Measurements from ENCODE around the gene ZMIZ2. TPM values are rescaled to one million over a fixed set of nuclear protein-coding genes. Genes with fewer than 3 reads are reported as not detected.

The ZMIZ2 gene
- polyA plus RNA-seq, 5 donors: 47.0 to 73.6 (median 68.6) TPM

DNA sequence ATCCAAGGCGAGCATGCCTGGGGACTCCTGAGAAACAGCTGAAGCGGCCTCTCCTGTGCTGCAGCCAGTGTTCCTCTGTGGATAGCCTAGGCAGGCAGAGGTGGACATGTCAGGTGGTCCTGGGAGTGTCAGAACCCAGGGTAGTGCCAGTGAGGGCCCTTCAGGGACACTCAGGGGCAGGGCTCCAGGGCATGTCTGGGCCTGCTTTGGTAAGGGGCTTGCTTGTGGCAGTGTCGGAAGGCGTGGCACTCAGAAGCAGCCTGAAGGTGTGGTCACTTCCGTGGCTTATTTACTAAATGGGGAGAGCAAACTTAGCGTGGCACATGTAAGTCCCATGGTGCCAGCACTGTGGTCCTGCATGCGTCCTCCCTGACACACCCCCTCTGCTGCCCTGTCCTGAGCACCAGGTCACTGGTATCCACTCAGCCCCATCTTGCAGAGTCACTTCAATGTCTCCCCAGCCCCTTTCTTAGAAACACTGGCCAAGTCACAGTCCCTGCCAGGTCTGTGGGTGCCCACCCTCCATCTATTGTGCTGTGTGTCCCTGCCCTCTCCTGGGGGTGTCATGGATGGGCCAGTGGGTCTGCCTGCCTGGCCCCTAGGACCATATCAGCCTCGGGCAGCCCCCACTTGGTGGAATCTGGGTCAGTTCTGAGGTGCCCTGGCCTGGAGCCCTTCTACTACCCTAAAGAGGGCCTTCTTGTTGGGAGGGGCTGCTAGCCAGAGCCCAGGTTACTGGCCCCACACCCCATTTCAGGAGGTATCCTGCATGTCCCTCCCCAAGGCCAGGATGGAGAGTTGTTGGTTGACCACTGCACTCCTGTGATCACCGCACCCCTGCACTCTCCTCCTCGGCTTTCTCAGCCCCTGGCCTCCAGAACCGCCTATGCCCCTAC lies 6.4 kb downstream of the ZMIZ2 start:
- no peak for DNase-seq

DNA sequence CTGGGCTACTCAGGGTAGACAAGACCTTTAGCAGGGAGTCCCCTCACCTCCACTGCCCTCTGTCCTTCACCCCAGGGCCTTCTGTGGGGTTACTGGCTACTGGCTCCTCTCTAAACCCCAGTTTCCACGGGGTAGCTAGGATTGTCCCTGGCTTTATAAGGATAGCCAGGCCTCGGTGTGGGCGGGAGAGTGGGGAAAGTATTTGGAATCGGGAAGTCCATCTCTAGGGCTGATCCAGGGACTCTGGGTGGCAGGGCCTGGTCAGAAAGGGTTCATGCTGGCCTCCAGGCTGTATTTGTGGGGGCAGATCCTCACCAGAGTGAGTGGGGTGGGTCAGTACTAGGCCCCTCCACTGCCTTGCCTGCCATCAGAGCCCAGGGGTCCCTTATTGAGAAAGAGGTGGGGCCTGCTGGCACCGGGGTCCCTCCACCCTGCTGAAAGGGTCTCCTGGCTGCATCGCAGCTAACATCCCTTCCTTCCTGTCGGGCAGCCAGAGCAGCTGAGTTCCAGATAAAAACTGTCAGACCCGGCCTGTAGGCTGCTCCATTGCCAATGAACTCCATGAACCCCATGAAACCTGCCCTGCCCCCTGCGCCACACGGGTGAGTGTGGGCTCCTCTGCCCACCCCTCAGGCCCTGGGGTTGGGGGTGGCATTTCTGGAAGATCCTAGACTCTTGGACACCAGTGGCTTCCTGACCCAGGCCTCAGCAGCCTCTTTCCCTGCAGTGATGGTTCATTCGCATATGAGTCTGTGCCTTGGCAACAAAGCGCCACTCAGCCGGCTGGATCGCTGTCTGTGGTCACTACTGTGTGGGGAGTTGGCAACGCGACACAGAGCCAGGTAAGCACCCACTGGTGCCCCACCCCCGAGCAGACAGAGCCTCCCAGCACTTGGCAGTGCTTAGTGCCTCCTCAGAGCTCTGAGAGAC lies 7.3 kb downstream of the ZMIZ2 start:
- no peak for DNase-seq

DNA sequence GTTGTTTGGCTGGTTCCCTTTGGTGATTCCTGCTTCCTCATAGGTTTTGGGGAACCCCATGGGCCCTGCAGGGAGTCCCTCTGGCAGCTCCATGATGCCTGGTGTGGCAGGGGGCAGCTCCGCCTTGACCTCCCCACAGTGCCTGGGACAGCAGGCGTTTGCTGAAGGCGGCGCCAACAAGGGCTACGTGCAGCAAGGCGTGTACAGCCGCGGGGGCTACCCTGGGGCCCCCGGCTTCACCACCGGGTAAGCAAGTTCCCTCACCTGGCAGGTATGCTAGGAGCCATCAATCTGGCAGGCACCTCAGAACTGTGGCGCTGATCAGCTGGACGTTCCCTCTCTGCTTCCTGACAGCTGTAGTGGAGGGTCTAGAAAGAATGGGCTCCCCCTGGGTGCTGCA lies 8.3 kb downstream of the ZMIZ2 start:
- DNase-seq: no peak

DNA sequence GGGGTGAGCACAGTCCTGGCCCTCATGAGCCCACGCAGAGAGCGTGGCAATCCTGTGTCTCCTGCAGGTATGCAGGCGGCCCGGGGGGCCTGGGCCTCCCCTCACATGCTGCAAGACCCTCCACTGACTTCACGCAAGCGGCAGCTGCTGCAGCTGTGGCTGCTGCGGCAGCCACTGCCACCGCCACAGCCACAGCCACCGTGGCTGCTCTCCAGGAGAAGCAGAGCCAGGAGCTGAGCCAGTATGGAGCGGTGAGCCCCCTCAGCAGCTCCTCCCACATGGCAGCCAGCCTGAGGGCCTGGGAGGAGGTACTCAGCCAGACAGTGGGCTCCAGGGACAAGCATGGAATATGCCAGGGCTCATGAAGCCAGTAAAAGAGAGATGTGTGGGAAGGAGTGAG lies 8.7 kb downstream of the ZMIZ2 start:
- DNase-seq: peak; percentile 78 to 82

DNA sequence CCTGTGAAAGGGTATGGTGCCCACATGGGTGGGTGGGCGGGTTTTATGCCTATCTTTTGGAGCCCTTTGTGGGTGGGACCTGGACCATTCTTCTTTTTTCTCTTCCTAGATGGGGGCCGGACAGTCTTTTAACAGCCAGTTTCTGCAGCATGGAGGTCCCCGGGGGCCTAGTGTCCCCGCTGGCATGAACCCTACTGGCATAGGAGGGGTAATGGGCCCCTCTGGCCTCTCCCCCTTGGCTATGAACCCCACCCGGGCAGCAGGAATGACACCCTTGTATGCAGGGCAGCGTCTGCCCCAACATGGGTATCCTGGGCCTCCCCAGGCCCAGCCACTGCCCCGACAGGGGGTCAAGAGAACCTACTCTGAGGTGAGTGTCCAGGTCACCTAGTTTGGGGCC lies 9.1 kb downstream of the ZMIZ2 start:
- DNase-seq: no peak

DNA sequence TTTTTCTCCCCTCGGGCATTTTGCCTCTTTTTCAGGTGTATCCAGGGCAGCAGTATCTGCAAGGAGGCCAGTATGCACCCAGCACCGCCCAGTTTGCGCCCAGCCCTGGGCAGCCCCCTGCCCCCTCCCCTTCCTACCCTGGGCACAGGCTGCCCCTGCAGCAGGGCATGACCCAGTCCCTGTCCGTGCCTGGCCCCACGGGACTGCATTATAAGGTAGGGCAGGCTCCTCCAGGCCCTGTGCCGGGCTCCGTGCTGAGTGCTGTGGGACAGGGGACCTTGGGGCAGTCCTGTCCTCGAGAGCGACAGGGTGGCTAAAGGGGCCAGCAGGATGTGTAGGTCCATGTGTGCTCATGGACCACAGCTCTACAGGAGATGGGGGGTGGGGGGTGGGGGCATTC lies 10.6 kb downstream of the ZMIZ2 start:
- DNase-seq: no peak

DNA sequence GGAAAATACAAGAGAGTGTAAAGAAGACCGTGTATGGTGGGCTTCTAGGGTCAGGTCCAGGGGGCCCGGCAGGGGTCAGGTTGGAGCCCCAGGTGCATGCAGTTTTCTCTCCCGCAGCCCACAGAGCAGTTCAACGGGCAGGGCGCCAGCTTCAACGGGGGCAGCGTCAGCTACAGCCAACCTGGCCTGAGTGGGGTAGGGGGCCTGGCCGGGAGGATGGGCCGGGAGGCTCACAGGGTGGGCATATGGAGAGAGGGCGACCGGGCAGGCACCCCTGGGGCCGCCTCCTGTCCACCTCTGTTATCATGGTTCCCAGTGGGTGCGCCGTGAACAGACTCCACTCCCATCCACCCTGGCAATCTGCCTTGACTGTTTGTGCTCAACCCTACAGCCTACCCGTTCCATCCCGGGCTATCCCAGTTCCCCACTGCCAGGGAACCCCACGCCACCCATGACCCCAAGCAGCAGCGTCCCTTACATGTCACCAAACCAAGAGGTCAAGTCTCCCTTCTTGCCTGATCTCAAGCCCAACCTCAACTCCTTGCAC lies 11.5 kb downstream of the ZMIZ2 start:
- no peak for DNase-seq

DNA sequence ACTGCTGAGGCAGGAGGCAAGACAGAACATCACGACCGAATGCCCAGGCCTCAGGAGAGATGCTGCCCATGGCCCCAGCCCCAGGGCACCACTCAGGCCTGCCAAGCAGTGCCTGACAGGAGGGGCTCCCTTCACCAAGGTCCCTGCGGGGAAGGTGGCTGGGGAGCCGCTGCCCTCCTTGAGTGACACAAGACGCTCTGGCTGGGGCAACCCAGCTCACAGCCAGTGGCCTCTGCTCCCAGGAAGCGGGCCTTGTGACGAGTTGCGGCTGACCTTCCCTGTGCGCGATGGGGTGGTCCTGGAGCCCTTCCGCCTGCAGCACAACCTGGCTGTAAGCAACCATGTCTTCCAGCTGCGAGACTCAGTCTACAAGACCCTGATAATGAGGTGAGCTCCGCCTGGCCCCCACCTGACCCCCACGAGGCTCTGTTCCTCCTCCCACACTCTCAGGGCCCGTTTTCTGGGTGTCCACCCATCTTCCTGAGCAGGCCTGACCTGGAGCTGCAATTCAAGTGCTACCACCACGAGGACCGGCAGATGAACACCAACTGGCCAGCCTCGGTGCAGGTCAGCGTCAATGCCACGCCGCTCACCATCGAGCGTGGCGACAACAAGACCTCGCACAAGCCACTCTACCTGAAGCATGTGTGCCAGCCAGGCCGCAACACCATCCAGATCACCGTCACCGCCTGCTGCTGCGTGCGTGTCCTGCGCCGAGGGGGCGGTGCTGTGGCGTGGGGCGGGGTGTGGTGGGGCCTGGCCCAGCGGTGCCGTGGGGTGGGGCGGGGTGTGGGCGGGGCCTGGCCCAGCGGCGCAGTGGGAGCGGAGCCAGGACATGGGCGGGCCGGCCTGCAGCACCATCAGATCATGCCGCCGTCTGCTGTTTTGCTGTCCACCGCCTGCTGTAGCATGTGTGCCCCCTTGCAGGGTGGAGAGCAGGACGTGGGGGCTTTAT lies 12.8 kb downstream of the ZMIZ2 start:
- no peak for DNase-seq

DNA sequence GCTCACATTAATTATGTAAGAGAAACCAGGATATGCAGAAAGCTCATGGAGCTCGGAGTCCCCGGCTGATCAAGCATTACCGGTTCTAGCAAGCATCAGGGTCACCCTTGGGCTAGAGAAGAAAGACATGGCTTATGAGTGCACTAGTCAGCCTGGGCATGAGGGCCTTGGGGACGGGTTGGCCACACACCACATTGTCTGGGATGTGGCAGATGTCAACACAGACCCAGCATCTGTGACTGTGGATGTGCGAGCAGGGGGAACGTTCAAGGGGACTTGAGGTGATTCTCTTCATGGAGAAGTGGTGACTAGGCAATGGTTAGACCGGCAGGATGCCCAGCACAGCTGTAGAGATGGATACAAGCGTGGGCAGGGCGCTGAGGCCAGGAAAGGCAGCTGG lies 13.7 kb downstream of the ZMIZ2 start:
- no peak for DNase-seq

DNA sequence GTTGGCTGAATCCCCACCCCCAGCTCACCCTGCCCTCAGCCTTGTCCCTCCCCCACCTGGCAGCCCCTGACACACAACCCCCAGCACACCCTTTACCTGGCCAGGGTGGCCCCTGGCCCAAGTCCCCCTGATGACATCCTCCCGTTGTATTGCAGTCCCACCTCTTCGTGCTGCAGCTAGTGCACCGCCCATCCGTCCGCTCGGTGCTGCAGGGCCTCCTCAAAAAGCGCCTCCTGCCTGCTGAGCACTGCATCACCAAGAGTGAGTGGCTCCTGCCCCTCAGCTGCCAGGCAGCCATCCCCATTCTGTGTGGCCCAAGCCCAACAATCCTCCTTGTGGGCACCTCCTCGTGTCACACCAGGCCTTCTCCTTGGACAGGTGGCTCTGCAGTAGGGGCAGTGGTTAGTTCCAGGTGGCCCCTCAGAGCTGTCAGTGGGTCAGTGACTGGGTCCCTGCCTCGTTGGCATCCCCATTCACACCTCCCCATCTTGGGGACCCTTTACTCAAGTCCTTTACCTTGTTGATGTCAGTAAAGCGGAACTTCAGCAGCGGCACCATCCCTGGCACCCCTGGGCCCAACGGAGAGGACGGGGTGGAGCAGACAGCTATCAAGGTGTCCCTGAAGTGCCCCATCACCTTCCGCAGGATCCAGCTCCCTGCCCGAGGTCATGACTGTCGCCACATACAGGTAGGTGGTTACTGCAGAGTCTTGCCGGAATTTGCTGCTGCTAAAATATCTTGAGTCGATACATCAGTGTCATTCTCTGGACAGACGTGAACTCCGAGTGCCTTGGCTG lies 14.3 kb downstream of the ZMIZ2 start:
- no peak for DNase-seq

DNA sequence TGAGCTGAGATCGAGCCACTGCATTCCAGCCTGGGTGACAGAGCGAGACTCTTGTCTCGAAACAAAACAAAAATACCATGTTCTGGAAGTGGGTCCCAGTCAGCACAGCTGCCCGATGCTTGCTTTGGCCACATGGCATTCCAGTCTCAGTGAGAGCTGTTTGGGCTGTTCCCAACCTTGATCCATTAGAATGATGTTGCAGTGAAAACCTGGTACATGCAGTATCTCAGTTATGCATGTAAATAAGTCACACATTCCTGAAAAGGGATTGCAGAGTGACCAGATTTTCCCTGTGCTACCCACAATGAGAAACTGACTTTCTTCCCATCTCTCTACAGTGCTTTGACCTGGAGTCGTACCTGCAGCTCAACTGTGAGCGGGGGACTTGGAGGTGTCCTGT lies 15.4 kb downstream of the ZMIZ2 start:
- DNase-seq: no peak

DNA sequence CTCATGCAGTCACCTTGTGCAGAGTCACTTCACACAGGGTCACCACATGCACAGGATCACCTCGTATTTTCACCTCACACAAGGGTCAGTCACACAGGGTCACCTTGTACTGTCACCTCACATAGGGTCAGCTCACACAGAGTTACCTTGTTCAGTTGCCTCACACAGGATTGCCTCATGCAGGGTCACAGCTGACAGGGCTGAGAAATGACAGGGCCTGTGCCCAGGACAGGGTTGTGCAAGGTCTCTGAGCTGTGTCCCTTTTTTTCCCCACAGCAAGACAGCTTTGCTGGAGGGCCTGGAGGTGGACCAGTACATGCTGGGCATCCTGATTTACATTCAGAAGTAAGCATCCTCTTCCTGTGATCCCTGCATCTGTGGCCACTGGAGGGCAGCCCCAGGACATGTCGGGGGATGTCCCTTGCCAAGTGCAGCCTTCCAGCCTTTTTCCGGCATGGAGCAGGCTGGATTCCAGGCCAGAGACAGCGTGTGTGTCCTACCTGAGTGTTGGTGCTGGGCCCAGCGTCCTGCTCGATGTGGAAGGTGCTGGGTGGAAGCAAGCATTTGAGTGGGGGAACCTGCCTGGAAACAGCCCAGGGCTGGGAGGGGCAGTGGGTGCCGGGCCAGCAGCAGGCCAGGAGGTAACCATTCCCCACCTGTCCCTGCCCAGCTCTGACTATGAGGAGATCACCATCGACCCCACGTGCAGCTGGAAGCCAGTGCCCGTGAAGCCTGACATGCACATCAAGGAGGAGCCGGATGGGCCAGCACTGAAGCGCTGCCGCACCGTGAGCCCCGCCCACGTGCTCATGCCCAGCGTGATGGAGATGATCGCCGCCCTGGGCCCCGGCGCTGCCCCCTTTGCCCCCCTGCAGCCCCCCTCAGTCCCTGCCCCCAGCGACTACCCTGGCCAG lies 16.3 kb downstream of the ZMIZ2 start:
- DNase-seq: no peak

DNA sequence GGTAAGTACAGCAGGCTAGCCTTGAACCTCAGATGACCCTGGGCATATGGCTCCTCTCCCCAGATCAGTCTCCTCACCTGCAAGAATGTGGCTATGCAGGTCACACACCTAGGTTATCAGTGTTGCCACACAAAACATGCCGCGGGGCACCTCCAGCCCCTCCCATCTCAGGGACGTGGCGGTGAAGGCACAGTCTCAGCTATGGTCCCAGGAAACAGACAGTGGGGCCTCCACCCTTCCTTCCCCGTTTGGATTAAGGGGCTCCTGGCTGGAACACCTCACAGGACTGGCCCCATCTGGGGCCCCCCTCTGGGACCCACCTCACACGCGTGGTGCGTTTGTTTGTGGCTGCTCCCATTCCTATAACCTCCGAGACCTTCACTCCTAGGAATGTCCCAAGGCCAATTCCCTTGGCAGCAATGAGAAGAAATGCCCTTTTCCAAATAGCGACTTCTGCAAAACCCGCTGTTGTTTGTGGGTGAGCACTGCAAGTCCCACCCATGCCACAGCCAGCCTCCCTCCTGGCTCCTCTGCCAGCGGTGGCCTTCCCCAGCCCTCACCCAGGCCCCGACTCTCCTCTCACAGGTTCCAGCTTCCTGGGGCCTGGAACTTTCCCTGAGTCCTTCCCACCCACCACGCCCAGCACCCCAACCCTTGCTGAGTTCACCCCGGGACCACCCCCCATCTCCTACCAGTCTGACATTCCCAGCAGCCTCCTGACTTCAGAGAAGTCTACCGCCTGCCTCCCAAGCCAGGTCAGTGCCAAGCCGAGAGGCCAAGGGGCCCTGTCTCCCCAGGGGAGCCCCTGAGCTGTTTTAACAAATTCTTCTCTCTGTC lies 17.1 kb downstream of the ZMIZ2 start:
- DNase-seq: no peak

DNA sequence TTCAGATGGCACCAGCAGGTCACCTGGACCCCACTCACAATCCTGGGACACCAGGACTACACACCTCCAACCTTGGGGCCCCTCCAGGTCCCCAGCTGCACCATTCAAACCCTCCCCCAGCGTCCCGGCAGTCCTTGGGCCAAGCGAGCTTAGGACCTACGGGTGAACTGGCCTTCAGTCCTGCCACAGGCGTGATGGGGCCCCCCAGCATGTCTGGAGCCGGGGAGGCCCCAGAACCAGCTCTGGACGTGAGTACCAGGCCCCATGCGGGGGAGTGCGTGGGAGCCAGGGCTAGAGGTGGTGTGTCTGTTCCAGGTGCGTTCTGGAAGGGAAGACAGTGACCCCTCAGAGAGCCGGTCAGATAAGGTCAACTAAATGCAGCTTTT lies 17.8 kb downstream of the ZMIZ2 start:
- no peak for DNase-seq

DNA sequence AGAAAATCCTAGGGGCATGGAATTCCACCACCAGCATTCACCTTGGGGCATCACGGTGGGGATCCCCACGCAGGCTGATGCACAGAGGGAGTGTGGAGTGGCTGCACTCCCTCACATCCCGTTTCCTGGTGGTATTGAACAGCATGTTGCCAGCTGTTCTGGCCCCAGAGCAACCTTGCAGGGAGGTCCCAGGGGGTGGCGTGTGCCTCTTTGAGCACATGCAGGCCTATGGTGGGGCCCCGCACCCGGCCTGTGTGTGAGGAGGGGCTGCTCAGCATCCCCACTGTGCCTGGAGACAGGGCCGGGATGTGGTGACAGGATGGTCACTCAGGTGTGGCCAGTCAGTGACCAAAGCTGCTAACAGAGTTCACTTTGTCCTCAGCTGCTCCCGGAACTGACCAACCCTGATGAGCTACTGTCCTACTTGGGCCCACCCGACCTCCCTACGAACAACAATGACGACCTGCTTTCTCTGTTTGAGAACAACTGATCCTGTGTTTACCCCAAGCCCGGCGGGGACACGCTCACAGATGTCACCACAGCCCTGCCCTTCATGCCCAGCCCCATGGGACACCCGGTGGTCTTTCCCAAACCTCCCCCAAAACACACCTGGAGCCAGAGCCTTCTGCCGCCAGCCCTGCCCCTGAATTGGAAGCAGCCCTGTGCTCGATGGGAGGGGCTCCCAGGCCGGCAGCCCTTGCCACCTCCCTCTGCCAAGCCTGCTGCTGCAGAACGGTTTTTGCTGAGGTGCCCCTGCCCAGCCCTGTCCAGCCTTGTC lies 18.7 kb downstream of the ZMIZ2 start:
- DNase-seq: no peak

DNA sequence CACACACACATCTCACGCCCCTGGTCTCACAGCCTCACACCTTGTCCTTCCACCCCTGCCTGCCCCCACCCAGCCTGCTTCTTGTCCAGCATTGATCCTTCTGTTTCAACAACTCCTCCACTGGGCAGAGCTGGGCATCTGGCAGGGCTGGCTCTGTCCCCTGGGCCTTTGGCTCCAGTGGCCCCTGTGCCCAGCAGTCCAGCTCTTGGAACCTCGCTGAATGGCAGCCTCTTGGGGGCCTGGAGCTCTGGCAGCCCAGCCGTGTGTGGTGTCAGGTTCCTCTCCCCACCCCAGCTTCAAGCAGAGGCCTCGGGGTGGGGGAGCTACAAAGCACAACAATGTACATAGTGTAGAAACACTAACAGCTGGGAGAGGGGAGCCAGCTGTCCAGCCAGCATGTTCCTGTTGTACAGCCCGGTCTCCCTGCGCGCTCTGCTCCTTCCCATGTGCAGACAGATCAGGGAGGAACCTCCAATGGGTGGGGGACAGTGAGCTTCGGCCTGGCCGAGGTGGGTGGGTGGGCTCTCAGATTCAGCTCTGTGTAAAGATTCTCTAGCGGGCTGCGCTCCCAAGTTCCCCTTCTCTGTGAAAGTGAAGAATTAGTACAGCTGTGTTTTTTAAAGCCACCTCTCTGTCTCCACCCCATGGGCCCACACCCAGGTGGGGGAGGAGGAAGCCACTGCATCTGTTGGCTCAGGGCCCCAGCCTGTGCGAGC lies 19.4 kb downstream of the ZMIZ2 start:
- peak; percentile 76 to 83 for DNase-seq

Measured in right lung (tissue), 5 donors.